GM12873 (cell line): ENCODE data around the gene SPPL2C.

Experiments
- TF ChIP-seq, protein P1 (sequence below): IDR thresholded peaks from 2 replicates; pipeline ENCODE4 v1.5.1; 2012; ENCODE audit warnings: low read depth, mild to moderate bottlenecking, moderate library complexity, low read length, control low read depth; ENCODE audit not compliant: insufficient read depth; ENCODE audit errors: missing control alignments

The SPPL2C gene

DNA sequence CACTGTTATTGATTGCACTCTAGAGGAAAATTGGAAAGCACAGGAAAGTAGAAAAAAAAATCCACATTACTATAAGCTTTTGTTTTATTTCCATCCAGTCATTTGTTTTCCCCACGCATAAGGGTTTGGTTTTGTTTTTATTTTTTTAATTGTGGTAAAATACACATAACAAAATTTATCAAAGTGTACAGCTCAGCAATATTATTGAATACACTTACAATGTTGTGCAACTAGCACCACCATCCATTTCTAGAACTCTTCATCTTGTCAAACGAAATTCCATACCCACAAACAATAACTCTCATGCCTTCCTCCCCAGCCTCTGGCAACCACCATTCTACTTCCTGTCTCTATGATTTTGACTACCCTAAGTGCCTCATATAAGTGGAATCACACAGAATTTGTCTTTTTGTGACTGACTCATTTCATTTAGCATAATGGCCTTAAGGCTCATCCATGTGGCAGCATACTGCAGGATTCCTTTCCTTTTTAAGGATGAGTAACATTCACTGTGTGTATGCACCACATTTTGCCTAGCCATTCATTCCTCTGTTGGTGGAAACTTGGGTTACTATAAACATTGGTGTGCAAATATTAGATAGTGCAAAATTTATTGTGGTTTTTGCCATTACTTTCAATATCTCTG lies 11.1 kb downstream of the SPPL2C start:
- TF ChIP-seq, protein P1, sequence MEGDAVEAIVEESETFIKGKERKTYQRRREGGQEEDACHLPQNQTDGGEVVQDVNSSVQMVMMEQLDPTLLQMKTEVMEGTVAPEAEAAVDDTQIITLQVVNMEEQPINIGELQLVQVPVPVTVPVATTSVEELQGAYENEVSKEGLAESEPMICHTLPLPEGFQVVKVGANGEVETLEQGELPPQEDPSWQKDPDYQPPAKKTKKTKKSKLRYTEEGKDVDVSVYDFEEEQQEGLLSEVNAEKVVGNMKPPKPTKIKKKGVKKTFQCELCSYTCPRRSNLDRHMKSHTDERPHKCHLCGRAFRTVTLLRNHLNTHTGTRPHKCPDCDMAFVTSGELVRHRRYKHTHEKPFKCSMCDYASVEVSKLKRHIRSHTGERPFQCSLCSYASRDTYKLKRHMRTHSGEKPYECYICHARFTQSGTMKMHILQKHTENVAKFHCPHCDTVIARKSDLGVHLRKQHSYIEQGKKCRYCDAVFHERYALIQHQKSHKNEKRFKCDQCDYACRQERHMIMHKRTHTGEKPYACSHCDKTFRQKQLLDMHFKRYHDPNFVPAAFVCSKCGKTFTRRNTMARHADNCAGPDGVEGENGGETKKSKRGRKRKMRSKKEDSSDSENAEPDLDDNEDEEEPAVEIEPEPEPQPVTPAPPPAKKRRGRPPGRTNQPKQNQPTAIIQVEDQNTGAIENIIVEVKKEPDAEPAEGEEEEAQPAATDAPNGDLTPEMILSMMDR: no peak

DNA sequence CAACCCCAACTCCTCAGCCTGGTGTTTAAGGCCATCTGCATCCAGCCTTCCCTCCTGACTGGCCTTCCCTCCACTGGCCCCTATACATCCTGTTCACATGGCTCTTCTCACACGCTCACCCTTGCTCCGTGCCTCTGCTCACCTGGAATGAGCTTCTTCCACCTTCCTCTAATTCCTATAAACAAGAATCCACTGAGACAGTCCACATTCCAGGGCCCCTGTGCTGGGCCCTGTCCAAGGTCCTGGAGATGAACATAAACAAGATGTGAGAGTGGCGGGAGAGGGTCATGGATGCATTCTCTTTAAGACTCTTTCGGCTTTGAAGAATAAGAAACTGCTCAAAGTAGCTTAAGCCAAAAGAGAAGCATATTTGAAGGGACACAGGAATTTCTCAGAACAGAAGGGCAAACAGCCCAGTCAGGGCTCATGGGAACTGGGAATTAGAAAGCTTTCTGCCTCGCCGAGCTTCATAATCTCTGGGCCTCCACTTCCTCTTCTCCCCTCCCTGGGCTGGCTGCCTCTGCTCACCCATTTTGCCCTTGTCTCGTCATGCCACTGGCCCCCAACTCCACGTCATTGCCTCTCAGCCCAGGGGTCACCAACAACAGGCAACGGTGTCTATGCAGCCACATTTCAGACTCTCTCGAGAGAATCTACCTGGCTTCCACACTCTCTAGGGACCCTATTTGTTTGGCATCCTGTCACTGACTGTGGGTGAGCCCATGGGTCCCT lies 13.5 kb downstream of the SPPL2C start:
- TF ChIP-seq, protein P1: no peak

DNA sequence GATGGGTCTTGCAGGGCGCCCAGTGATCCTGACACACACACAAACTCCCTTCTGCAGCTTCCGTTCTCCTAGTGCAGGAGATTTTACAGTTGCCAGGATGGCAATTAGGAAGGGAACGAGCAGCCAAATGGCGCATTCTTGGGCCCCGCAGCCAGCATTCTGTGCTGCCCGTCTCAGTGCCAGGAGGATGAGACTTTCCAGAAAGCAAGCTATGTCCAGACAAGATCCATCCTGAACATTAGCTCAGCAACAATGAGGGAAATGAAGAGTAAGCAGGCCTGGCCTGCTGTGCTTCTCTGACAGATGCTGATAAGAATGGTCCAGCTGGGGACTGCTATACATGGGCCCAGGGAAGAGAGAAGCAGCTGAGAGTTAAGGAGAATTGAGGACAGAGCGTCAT lies 16.5 kb downstream of the SPPL2C start:
- TF ChIP-seq, protein P1: no peak

DNA sequence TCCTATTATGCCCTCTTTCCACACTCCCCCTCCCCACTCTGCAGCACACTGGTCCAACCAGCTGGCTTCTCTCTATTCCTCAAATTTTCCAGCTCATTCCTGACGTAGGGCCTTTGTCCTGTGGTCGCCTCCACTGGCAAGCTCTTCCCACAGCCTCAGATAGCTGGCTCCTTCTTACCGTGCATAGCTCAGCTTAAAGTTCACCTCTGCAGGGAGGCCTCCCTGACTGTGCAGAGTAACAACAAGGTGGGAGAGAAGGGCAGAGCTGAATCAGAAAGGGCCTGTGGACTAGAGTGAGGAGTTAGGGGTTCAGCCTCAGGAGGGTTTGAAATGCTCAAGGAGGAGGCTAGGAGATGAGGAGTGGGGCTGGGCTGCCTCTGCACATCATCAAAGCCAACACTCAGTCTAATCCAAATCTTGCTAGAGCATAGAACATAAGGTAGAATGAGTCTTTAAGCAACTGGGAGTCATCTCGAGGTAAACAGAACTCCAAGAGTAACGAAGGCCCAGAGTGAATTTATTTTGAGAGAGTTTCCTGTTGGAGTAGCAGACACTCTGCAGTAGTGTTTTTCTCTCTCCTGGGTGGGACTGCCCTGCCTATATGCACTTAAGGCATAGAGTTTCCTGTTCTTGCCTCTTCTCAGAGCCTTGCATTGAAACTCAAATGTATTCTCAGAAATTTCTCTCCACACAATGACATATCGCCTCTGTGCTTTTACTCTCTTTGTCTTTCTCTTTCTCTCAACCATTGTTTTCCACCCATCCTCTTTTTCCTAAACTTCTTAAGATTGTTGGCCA lies 19.4 kb downstream of the SPPL2C start:
- TF ChIP-seq, protein P1: no peak

DNA sequence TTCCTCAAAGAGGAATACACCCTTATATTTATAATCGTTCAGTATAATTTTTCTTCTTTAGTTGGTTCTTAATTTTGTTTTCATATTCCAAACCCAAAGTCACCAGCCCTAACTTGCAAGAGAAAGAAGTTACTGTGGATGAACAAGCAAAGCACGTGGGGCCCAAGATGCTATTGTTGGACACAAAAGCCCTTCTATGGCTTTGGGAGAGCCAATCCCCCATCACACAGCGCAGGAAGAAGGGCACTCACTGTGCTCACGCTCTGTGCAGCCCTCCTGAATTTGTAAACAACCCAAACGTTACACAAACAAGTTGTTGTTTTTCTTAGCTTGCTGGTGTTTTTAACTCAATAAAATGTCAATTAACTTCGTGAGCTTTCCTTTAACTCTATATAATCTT lies 22.5 kb downstream of the SPPL2C start:
- TF ChIP-seq, protein P1: no peak

DNA sequence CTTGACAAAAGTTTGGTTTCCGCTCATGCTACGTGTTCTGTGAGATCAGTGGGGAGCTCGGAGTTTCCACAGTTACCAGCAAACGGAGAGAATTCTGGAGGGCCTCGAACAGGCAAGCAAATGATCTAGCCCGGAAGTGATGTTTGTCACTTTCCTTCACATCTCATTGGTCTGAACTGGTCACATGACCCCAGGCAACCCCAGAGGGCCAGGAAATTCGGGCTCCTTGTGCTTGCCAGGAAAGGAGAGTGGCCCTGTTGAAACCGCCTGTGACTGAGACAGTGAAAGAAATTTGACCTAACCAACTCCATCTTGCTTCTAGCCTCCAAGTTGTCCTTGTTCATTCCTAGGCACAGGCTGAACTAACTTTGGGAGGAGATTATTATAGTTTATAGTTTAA lies 23.0 kb downstream of the SPPL2C start:
- TF ChIP-seq, protein P1: no peak

DNA sequence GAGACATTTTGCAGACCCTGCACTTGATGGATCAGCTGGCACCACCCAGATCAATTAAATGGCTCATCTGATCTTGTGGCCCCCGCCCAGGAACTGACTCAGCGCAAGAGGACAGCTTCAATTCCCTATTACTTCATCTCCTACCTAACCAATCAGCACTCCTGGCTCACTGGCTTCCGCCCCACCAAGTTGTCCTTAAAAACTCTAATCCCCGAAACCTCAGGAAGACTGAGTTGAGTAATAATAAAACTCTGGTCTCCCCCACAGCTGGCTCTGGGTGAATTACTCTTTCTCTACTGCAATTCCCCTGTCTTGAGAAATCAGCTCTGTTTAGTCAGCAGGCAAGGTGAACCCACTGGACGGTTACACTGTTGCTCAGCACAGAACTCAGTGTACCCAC lies 23.6 kb downstream of the SPPL2C start:
- TF ChIP-seq, protein P1: no peak
